Liver (tissue), 9 donors: ENCODE data around the gene GUCD1. TPM values are rescaled to one million over a fixed set of nuclear protein-coding genes. Genes with fewer than 3 reads are reported as not detected.
"Not testable (repeated sequence)": the region's sequence is repeated elsewhere in the genome, so short reads cannot be mapped to it uniquely, and the experiment has no call there.

Experiments
- DNase-seq: peaks from one replicate; pipeline ENCODE4 v3.0.0-alpha.2; 2017; ENCODE audit warnings: low spot score
- H3K27ac ChIP-seq, 2 donors: one replicate each; pipeline ENCODE4 v1.7.0; 2013; ENCODE audit warnings: inconsistent platforms in 2 of 2, low read length in 2 of 2, control low read depth in 1 of 2, low read depth in 1 of 2, mild to moderate bottlenecking in 1 of 2
- H3K27me3 ChIP-seq, 4 donors: one replicate each; pipeline versions ENCODE4 v1.6.1 to v1.7.0; 2013; ENCODE audit warnings: low read length in 3 of 4, inconsistent platforms in 1 of 4, mild to moderate bottlenecking in 1 of 4, moderate library complexity in 1 of 4; ENCODE audit not compliant: control insufficient read depth in 4 of 4, insufficient read depth in 4 of 4
- H3K36me3 ChIP-seq, 4 donors: one replicate each; pipeline versions ENCODE4 v1.6.1 to v1.7.0; 2013; ENCODE audit warnings: low read length in 3 of 4, mild to moderate bottlenecking in 3 of 4, low read depth in 1 of 4, moderate library complexity in 1 of 4; ENCODE audit not compliant: control insufficient read depth in 4 of 4, insufficient read depth in 3 of 4
- H3K4me1 ChIP-seq, 4 donors: one replicate each; pipeline versions ENCODE4 v1.6.1 to v1.7.0; 2013; ENCODE audit warnings: low read length in 3 of 4, mild to moderate bottlenecking in 3 of 4, moderate library complexity in 1 of 4; ENCODE audit not compliant: control insufficient read depth in 4 of 4, insufficient read depth in 4 of 4
- H3K4me3 ChIP-seq, 3 donors: one replicate each; pipeline versions ENCODE4 v1.6.1 to v1.7.0; 2013; ENCODE audit warnings: low read length in 3 of 3, control low read depth in 1 of 3, low read depth in 1 of 3, mild to moderate bottlenecking in 1 of 3
- H3K9ac ChIP-seq, 2 donors: one replicate each; pipeline ENCODE4 v1.7.0; 2013; ENCODE audit warnings: low read length in 2 of 2, mild to moderate bottlenecking in 2 of 2, moderate library complexity in 2 of 2, control low read depth in 1 of 2, low read depth in 1 of 2
- H3K9me3 ChIP-seq, 4 donors: one replicate each; pipeline versions ENCODE4 v1.6.1 to v1.7.0; 2013; ENCODE audit warnings: low read length in 3 of 4; ENCODE audit not compliant: control insufficient read depth in 4 of 4
- EGR1 ChIP-seq, 2 donors: IDR thresholded peaks; 2 replicates each; pipeline ENCODE4 v1.6.1; 2016 to 2018; ENCODE audit warnings: antibody characterized with exemption in 2 of 2, low read depth in 2 of 2
- FOXA1 ChIP-seq: IDR thresholded peaks from 2 replicates; pipeline ENCODE4 v1.6.1; 2016; ENCODE audit warnings: antibody characterized with exemption
- FOXA2 ChIP-seq: IDR thresholded peaks from 2 replicates; pipeline ENCODE4 v1.6.1; 2016; ENCODE audit warnings: antibody characterized with exemption
- GABPA ChIP-seq, 2 donors: IDR thresholded peaks in 1 of 2; conservative IDR thresholded peaks in 1 of 2; 2 replicates each; pipeline ENCODE4 v1.6.1; 2016; ENCODE audit warnings: antibody characterized with exemption in 2 of 2, mild to moderate bottlenecking in 1 of 2, moderate library complexity in 1 of 2
- HNF4A ChIP-seq, 2 donors: conservative IDR thresholded peaks; 2 replicates each; pipeline ENCODE4 v1.6.1; 2016; ENCODE audit warnings: antibody characterized with exemption in 2 of 2, mild to moderate bottlenecking in 2 of 2
- NR2F2 ChIP-seq: IDR thresholded peaks from 2 replicates; pipeline ENCODE4 v1.6.1; 2016; ENCODE audit warnings: antibody characterized with exemption
- WGBS: extraction: QIAGEN DNeasy Blood & Tissue Kit; methylation state at CpG from one replicate; pipeline ENCODE4 v1.1.7; 2013; 5-methylcytosine and 5-hydroxymethylcytosine counted together
- polyA plus RNA-seq, 2 donors: library from polyadenylated mRNA; stranded (reverse) in 1 of 2; unstranded in 1 of 2; fragments of 200-250 nt in 1 of 2; fragments of >200 nt in 1 of 2; fragmentation: Nextera tagmentation in 1 of 2; extraction: Ambion mirVana in 1 of 2; gene quantifications; one replicate each; pipeline versions ENCODE4 v1.2.1 to v1.2.3, GENCODE V29; 2013 to 2015
- total RNA-seq, 2 donors: library from RNA; depleted of rRNA; stranded (reverse); fragments of >200 nt; gene quantifications; one replicate each; pipeline ENCODE4 v1.2.3, GENCODE V29; 2014
- TF ChIP-seq, protein P1 (sequence below): IDR thresholded peaks from 2 replicates; pipeline ENCODE4 v1.6.1; 2016; ENCODE audit warnings: antibody characterized with exemption, mild to moderate bottlenecking
- TF ChIP-seq, protein P2 (sequence below): fragments of 150-350 bp; IDR thresholded peaks from 2 replicates; pipeline ENCODE4 v1.5.1; 2017; ENCODE audit warnings: improper control_type of control experiment, low read depth, low read length; ENCODE audit not compliant: missing input control
- TF ChIP-seq, protein P3 (sequence below): IDR thresholded peaks from 2 replicates; pipeline ENCODE4 v1.6.1; 2016; ENCODE audit warnings: antibody characterized with exemption
- donor health status: healthy.
- donor health status: healthy.
- donor health status: healthy.
- donor health status: healthy.
- donor health status: healthy.

The GUCD1 gene
- total and polyA plus RNA-seq, 4 donors, result 118 to 202 (median 179) TPM

DNA sequence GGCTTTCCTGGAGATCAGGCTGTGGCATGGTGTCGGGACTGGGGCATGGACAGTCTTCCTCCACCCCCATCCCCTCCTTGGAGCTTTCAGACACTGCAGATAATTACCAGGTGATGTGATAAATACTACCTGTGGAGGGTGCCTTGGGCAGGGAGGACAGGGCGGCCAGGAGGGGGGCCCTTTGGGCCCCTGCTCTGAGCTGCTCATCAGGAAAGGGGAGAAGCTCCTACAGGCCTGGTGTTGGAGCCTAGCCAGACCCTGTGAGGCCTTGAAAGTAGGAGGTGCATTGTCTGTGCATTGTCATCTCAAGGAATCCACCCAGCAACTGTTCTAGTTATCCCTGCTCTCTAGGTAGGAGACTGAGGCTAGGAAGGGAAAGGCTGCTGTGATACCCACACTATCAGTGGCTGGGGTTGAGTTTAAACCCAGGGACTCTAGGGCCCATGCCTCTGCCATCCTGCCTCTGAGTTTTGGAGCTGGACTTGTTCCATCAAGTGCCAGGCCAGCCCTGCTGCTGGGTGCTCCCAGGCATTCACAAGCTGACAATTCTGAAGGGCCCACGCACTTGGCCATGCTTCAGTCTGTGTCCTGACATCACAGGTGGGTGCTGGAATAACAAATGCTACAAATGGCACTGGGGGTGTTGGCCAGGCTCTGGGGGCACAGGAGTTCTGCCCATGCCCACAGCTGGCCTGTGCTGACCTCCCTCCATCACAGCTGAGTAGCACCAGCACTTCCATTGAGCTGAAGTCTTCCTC is 45.2 kb upstream of the GUCD1 start:
- H3K4me1 ChIP-seq, result peaks cover 19 to 37% (median 29%) of the 10 kb centered on the region in 4 donors
- not testable (repeated sequence) for H3K9me3 ChIP-seq, H3K27ac ChIP-seq, H3K9ac ChIP-seq, H3K27me3 ChIP-seq, DNase-seq, H3K4me3 ChIP-seq, H3K36me3 ChIP-seq
- WGBS, result 94% methylated on average over 3 of the region's 3 CpGs

DNA sequence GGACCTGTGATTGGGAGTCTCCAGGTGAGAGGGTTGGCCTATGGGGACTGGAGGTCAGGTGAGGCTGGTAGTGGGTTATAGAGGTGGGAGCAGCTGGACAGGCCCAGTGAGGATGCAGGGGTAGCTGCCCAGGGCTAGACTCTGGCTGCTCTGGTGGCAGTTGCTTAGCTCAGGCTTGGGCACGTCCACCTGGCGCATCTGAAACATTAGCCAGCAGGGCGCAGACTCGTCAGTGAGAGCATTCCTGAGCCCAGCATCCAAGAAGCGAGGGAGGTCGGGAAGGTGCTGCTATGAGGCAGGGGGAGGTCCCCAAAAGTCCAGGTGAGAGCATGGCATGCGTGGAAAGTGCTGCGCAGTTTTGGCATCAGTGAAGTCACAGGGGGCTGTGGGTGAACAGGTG is 44.6 kb upstream of the GUCD1 start:
- 91% methylated on average over 8 of the region's 8 CpGs for WGBS
- no peak overlapping the region for H3K9ac ChIP-seq
- H3K4me1 ChIP-seq, result peaks cover 24 to 44% (median 35%) of the 10 kb centered on the region in 4 donors

DNA sequence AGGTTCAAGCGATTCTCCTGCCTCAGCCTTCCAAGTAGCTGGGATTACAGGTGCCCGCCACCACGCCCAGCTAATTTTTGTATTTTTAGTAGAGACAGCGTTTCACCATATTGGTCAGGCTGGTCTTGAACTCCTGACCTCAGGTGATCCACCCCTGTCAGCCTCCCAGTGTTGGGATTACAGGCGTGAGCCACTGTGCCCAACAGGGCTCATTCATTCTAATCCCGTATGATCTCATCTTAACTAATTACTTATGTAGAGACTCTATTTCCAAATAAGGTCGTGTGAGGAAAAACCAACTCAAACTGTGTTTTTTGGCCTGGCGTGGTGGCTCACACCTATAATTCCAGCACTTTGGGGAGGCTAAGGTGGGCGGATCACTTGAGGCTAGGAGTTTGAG is 42.1 kb upstream of the GUCD1 start:
- WGBS, result 94% methylated on average over 9 of the region's 9 CpGs
- H3K4me1 ChIP-seq, result peaks cover 25 to 44% (median 34%) of the 10 kb centered on the region in 4 donors
- not testable (repeated sequence) for DNase-seq, H3K36me3 ChIP-seq, H3K4me3 ChIP-seq, H3K9me3 ChIP-seq, H3K27ac ChIP-seq, H3K9ac ChIP-seq, H3K27me3 ChIP-seq

More for the DNA sequence above, 44.6 kb upstream of the GUCD1 start:
- no peaks in the 10 kb centered on the region for H3K27me3 ChIP-seq
- no peaks in the 10 kb centered on the region for H3K36me3 ChIP-seq
- no peak overlapping the region for H3K4me3 ChIP-seq
- no peaks in the 10 kb centered on the region for H3K9me3 ChIP-seq
- H3K27ac ChIP-seq, result no peak overlapping the region
- TF ChIP-seq, protein P1, sequence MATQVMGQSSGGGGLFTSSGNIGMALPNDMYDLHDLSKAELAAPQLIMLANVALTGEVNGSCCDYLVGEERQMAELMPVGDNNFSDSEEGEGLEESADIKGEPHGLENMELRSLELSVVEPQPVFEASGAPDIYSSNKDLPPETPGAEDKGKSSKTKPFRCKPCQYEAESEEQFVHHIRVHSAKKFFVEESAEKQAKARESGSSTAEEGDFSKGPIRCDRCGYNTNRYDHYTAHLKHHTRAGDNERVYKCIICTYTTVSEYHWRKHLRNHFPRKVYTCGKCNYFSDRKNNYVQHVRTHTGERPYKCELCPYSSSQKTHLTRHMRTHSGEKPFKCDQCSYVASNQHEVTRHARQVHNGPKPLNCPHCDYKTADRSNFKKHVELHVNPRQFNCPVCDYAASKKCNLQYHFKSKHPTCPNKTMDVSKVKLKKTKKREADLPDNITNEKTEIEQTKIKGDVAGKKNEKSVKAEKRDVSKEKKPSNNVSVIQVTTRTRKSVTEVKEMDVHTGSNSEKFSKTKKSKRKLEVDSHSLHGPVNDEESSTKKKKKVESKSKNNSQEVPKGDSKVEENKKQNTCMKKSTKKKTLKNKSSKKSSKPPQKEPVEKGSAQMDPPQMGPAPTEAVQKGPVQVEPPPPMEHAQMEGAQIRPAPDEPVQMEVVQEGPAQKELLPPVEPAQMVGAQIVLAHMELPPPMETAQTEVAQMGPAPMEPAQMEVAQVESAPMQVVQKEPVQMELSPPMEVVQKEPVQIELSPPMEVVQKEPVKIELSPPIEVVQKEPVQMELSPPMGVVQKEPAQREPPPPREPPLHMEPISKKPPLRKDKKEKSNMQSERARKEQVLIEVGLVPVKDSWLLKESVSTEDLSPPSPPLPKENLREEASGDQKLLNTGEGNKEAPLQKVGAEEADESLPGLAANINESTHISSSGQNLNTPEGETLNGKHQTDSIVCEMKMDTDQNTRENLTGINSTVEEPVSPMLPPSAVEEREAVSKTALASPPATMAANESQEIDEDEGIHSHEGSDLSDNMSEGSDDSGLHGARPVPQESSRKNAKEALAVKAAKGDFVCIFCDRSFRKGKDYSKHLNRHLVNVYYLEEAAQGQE, result no peak
- TF ChIP-seq GABPA (IDR thresholded peaks at IDR 0.05 in 1 of 2, conservative IDR thresholded peaks at IDR 0.05 in 1 of 2) (no peak), HNF4A (conservative IDR thresholded peaks at IDR 0.05) (no peak), EGR1 (IDR thresholded peaks at IDR 0.05; ENCODE audit: low read depth in 2 of 2) (no peak), FOXA1 (no peak), FOXA2 (no peak), NR2F2 (no peak)
- TF ChIP-seq, protein P2, sequence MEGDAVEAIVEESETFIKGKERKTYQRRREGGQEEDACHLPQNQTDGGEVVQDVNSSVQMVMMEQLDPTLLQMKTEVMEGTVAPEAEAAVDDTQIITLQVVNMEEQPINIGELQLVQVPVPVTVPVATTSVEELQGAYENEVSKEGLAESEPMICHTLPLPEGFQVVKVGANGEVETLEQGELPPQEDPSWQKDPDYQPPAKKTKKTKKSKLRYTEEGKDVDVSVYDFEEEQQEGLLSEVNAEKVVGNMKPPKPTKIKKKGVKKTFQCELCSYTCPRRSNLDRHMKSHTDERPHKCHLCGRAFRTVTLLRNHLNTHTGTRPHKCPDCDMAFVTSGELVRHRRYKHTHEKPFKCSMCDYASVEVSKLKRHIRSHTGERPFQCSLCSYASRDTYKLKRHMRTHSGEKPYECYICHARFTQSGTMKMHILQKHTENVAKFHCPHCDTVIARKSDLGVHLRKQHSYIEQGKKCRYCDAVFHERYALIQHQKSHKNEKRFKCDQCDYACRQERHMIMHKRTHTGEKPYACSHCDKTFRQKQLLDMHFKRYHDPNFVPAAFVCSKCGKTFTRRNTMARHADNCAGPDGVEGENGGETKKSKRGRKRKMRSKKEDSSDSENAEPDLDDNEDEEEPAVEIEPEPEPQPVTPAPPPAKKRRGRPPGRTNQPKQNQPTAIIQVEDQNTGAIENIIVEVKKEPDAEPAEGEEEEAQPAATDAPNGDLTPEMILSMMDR, result no peak
- TF ChIP-seq, protein P3, sequence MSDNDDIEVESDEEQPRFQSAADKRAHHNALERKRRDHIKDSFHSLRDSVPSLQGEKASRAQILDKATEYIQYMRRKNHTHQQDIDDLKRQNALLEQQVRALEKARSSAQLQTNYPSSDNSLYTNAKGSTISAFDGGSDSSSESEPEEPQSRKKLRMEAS, result no peak
- no peak for DNase-seq
